ENCODE data around the gene MEI4.
"Not testable (repeated sequence)": the region's sequence is repeated elsewhere in the genome, so short reads cannot be mapped to it uniquely, and the experiment has no call there.

The MEI4 gene

GRCh38 chr6:77683515-77683914, 30.7 kb downstream of the MEI4 start:
- no peaks in the 10 kb centered on the region for H3K4me1 ChIP-seq (ENCODE audit: insufficient read depth, low read length, severe bottlenecking)
- H3K36me3 ChIP-seq (ENCODE audit: insufficient read depth, low read length), result no peaks in the 10 kb centered on the region
- no peaks in the 10 kb centered on the region for H3K27me3 ChIP-seq (ENCODE audit: insufficient read depth, low read length)
- H3F3A ChIP-seq (ENCODE audit: insufficient read depth, low read length), result no peaks in the 10 kb centered on the region
- H4K20me1 ChIP-seq (ENCODE audit: insufficient read depth, low read length), result no peaks in the 10 kb centered on the region
- no peak overlapping the region for H2AFZ ChIP-seq (ENCODE audit: low read length)
- H3K79me2 ChIP-seq (ENCODE audit: insufficient read depth, low read length), result no peaks in the 10 kb centered on the region
- H3K4me2 ChIP-seq (ENCODE audit: low read length), result no peak overlapping the region
- H3K9ac ChIP-seq (ENCODE audit: low read length), result no peak overlapping the region
- H3K9me3 ChIP-seq (ENCODE audit: low read length), result no peaks in the 10 kb centered on the region
- H3K4me3 ChIP-seq (ENCODE audit: low read depth, low read length, poor library complexity, severe bottlenecking), result no peak overlapping the region
- TF ChIP-seq CTCF (IDR thresholded peaks at IDR 0.05; ENCODE audit: low read length) (no peak), EZH2 (IDR thresholded peaks at IDR 0.05; ENCODE audit: borderline replicate concordance, low read length) (no peak)
- no peaks in the 10 kb centered on the region for H3K9me2 ChIP-seq (ENCODE audit: low read depth, low read length)
- H3K27ac ChIP-seq (ENCODE audit: low read depth, low read length, poor library complexity, severe bottlenecking), result no peak overlapping the region

- TF ChIP-seq CTCF (IDR thresholded peaks at IDR 0.05; ENCODE audit: low read length), result no peak
- TF ChIP-seq EZH2 (IDR thresholded peaks at IDR 0.05; ENCODE audit: borderline replicate concordance, low read length), result no peak
- H3K9me3 ChIP-seq (ENCODE audit: low read length), result no peaks in the 10 kb centered on the region
- H3K4me1 ChIP-seq (ENCODE audit: insufficient read depth, low read length, severe bottlenecking), result no peaks in the 10 kb centered on the region
- no peaks in the 10 kb centered on the region for H3F3A ChIP-seq (ENCODE audit: insufficient read depth, low read length)
- no peaks in the 10 kb centered on the region for H3K36me3 ChIP-seq (ENCODE audit: insufficient read depth, low read length)
- H3K9me2 ChIP-seq (ENCODE audit: low read depth, low read length), result no peaks in the 10 kb centered on the region
- no peak overlapping the region for H2AFZ ChIP-seq (ENCODE audit: low read length)
- no peak overlapping the region for H3K27ac ChIP-seq (ENCODE audit: low read depth, low read length, poor library complexity, severe bottlenecking)
- no peak overlapping the region for H3K4me3 ChIP-seq (ENCODE audit: low read depth, low read length, poor library complexity, severe bottlenecking)
- no peaks in the 10 kb centered on the region for H3K79me2 ChIP-seq (ENCODE audit: insufficient read depth, low read length)
- no peaks in the 10 kb centered on the region for H3K27me3 ChIP-seq (ENCODE audit: insufficient read depth, low read length)
- no peak overlapping the region for H3K9ac ChIP-seq (ENCODE audit: low read length)
- no peak overlapping the region for H3K4me2 ChIP-seq (ENCODE audit: low read length)
- H4K20me1 ChIP-seq (ENCODE audit: insufficient read depth, low read length), result no peaks in the 10 kb centered on the region
These were observed 34.1 kb downstream of the MEI4 start for GRCh38 chr6:77686931-77687330.

- H2AFZ ChIP-seq (ENCODE audit: low read length), result no peak overlapping the region
- H3K4me3 ChIP-seq (ENCODE audit: low read depth, low read length, poor library complexity, severe bottlenecking), result no peak overlapping the region
- H3F3A ChIP-seq (ENCODE audit: insufficient read depth, low read length), result no peaks in the 10 kb centered on the region
- no peaks in the 10 kb centered on the region for H3K36me3 ChIP-seq (ENCODE audit: insufficient read depth, low read length)
- H3K4me2 ChIP-seq (ENCODE audit: low read length), result no peak overlapping the region
- H3K9me2 ChIP-seq (ENCODE audit: low read depth, low read length), result no peaks in the 10 kb centered on the region
- H3K27ac ChIP-seq (ENCODE audit: low read depth, low read length, poor library complexity, severe bottlenecking), result no peak overlapping the region
- H4K20me1 ChIP-seq (ENCODE audit: insufficient read depth, low read length), result no peaks in the 10 kb centered on the region
- H3K79me2 ChIP-seq (ENCODE audit: insufficient read depth, low read length), result no peaks in the 10 kb centered on the region
- no peaks in the 10 kb centered on the region for H3K27me3 ChIP-seq (ENCODE audit: insufficient read depth, low read length)
- H3K9ac ChIP-seq (ENCODE audit: low read length), result no peak overlapping the region
- no peaks in the 10 kb centered on the region for H3K4me1 ChIP-seq (ENCODE audit: insufficient read depth, low read length, severe bottlenecking)
- TF ChIP-seq CTCF (IDR thresholded peaks at IDR 0.05; ENCODE audit: low read length), result no peak
- no peak for TF ChIP-seq EZH2 (IDR thresholded peaks at IDR 0.05; ENCODE audit: borderline replicate concordance, low read length)
- no peaks in the 10 kb centered on the region for H3K9me3 ChIP-seq (ENCODE audit: low read length)
These were observed 35.8 kb downstream of the MEI4 start for GRCh38 chr6:77688649-77689048.

GRCh38 chr6:77700095-77700494, 47.3 kb downstream of the MEI4 start:
- not testable (repeated sequence) for H3K27me3 ChIP-seq (ENCODE audit: insufficient read depth, low read length); H3K79me2 ChIP-seq (ENCODE audit: insufficient read depth, low read length); H3K9me3 ChIP-seq (ENCODE audit: low read length); H2AFZ ChIP-seq (ENCODE audit: low read length); H3K27ac ChIP-seq (ENCODE audit: low read depth, low read length, poor library complexity, severe bottlenecking); H3K9ac ChIP-seq (ENCODE audit: low read length); H3K4me1 ChIP-seq (ENCODE audit: insufficient read depth, low read length, severe bottlenecking); H3K4me3 ChIP-seq (ENCODE audit: low read depth, low read length, poor library complexity, severe bottlenecking); H3K9me2 ChIP-seq (ENCODE audit: low read depth, low read length); H3K4me2 ChIP-seq (ENCODE audit: low read length); H4K20me1 ChIP-seq (ENCODE audit: insufficient read depth, low read length); H3K36me3 ChIP-seq (ENCODE audit: insufficient read depth, low read length); H3F3A ChIP-seq (ENCODE audit: insufficient read depth, low read length)

All from OCI-LY1 (cell line).